ENCODE results near the gene OR4E1.
"Not testable (repeated sequence)": the region's sequence is repeated elsewhere in the genome, so short reads cannot be mapped to it uniquely, and the experiment has no call there.

Gene OR4E1

GRCh38 chr14:21652209-21652808, 21.3 kb downstream of the OR4E1 start:
- no peak for DNase-seq

- no peak for DNase-seq
Measured at GRCh38 chr14:21647380-21647779, 26.2 kb downstream of the OR4E1 start.

- DNase-seq, result no peak
Measured at GRCh38 chr14:21643407-21643806, 30.2 kb downstream of the OR4E1 start.

GRCh38 chr14:21642683-21643082, 30.9 kb downstream of the OR4E1 start:
- no peak for DNase-seq

GRCh38 chr14:21634840-21635239, 38.8 kb downstream of the OR4E1 start, which contains the start of gene OR10G2:
OR10G2 (minus strand) TSS chr14:21634940; CDS start chr14:21634842, 98 bp downstream.
- no peak for DNase-seq

GRCh38 chr14:21631084-21631483, 42.5 kb downstream of the OR4E1 start:
- DNase-seq, result no peak

GRCh38 chr14:21630503-21630902, 43.1 kb downstream of the OR4E1 start:
- not testable (repeated sequence) for DNase-seq

GRCh38 chr14:21626491-21627230, 47.0 kb downstream of the OR4E1 start:
- no peak for DNase-seq

All from CD4-positive, alpha-beta T cell treated with Interferon alpha-2 for 1 hour (primary cell).